ENCODE results near the gene HOOK2.
"Not testable (repeated sequence)": the region's sequence is repeated elsewhere in the genome, so short reads cannot be mapped to it uniquely, and the experiment has no call there.

Gene HOOK2

GRCh38 chr19:12715929-12716328 lies 59.4 kb downstream of the HOOK2 start:
- H3K4me3 ChIP-seq (ENCODE audit: low read depth, low read length): no peak overlapping the region
- TF ChIP-seq, protein P1, sequence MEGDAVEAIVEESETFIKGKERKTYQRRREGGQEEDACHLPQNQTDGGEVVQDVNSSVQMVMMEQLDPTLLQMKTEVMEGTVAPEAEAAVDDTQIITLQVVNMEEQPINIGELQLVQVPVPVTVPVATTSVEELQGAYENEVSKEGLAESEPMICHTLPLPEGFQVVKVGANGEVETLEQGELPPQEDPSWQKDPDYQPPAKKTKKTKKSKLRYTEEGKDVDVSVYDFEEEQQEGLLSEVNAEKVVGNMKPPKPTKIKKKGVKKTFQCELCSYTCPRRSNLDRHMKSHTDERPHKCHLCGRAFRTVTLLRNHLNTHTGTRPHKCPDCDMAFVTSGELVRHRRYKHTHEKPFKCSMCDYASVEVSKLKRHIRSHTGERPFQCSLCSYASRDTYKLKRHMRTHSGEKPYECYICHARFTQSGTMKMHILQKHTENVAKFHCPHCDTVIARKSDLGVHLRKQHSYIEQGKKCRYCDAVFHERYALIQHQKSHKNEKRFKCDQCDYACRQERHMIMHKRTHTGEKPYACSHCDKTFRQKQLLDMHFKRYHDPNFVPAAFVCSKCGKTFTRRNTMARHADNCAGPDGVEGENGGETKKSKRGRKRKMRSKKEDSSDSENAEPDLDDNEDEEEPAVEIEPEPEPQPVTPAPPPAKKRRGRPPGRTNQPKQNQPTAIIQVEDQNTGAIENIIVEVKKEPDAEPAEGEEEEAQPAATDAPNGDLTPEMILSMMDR (IDR thresholded peaks at IDR 0.05; ENCODE audit: insufficient read depth, low read depth, low read length, missing control alignments): no peak
- DNase-seq (ENCODE audit: low read depth): no peak

DNA sequence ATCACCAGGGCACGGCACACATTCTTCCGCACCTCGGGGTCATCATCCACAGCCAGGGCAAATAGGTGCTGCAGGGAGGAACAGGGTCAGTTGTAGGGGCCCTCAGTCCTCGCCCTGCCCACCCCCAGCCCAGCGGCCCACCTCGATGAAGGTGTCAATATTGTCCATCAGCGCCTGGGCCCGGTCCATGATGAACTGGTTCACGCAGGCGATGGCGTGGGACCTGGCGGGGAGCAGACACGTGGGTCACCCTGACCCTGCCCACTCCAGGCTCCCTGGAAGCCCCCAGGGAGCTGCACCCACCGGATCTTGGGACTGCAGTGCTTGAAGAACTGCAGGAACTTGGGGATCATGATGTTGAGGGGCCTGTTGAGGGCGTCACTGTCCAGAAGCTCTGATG lies 60.2 kb downstream of the HOOK2 start:
- no peak for DNase-seq (ENCODE audit: low read depth)
- TF ChIP-seq, protein P1 (IDR thresholded peaks at IDR 0.05; ENCODE audit: insufficient read depth, low read depth, low read length, missing control alignments): no peak
- H3K4me3 ChIP-seq (ENCODE audit: low read depth, low read length): no peak overlapping the region

GRCh38 chr19:12713304-12713703 lies 62.0 kb downstream of the HOOK2 start:
- DNase-seq (ENCODE audit: low read depth); H3K4me3 ChIP-seq (ENCODE audit: low read depth, low read length): not testable (repeated sequence)

All from GM12865 (cell line).